ENCODE measurements around the gene C2CD3. TPM values are rescaled to one million over a fixed set of nuclear protein-coding genes. Genes with fewer than 3 reads are reported as not detected.

C2CD3 gene
- total and polyA plus RNA-seq, 2 of the 4 experiments (the other 2 are of a cell fraction): 11.1 to 19.2 TPM

- no peak for ATAC-seq (ENCODE audit: low read depth)
- peak overlapping the region; percentile 27 for H3K4me2 ChIP-seq (ENCODE audit: low read depth, low read length)
Measured at GRCh38 chr11:74168838-74169237, 2.0 kb downstream of the C2CD3 start.

More at GRCh38 chr11:74168838-74169237, 2.0 kb downstream of the C2CD3 start:
- Histone ChIP-seq H4K8ac (ENCODE audit: low read depth in 2 of 2, low read length in 2 of 2) (no peak overlapping the region), H3K79me1 (ENCODE audit: low read depth in 1 of 2, low read length in 2 of 2) (peaks cover 27 to 51% of the 10 kb centered on the region in 2 experiments), H4K91ac (ENCODE audit: insufficient read depth, low read depth, low read length) (no peak overlapping the region), H4K5ac (ENCODE audit: low read depth, low read length) (no peak overlapping the region), H3K9me1 (ENCODE audit: insufficient read depth, low read length) (peaks cover 3% of the 10 kb centered on the region; the same call in 1 of the 2 replicates), H4K20me1 (ENCODE audit: insufficient read depth, low read length) (no peaks in the 10 kb centered on the region), H3K14ac (replicated peaks; ENCODE audit: low read depth, low read length) (no peak overlapping the region), H2BK15ac (ENCODE audit: low read depth, low read length) (no peak overlapping the region), H2BK120ac (ENCODE audit: low read depth, low read length) (no peak overlapping the region), H2AFZ (replicated peaks; ENCODE audit: low read length, poor library complexity) (no peak overlapping the region), H3K4me3 (ENCODE audit: insufficient read depth, low read depth, low read length) (no peak overlapping the region), H3K4ac (ENCODE audit: low read depth, low read length) (no peak overlapping the region), H3K9me3 (ENCODE audit: control insufficient read depth, insufficient read depth, low read length) (no peaks in the 10 kb centered on the region), H3K56ac (ENCODE audit: extremely low read depth, insufficient read depth, low read length) (no peak overlapping the region), H3K23ac (ENCODE audit: low read depth, low read length) (no peak overlapping the region; the same call in 1 of the 2 replicates), H2BK5ac (ENCODE audit: low read depth, low read length, poor library complexity, severe bottlenecking) (no peak overlapping the region), H3K27me3 (ENCODE audit: control insufficient read depth, insufficient read depth, low read length) (no peaks in the 10 kb centered on the region), H3K18ac (ENCODE audit: low read depth, low read length) (no peak overlapping the region), H2AK5ac (ENCODE audit: low read depth, low read length) (no peak overlapping the region; the same call in 1 of the 2 replicates), H3K9ac (ENCODE audit: low read depth, low read length) (no peak overlapping the region), H2BK20ac (ENCODE audit: low read depth, low read length) (no peak overlapping the region), H3K4me1 (ENCODE audit: control insufficient read depth, insufficient read depth, low read length) (peaks cover 7% of the 10 kb centered on the region), H3K36me3 (ENCODE audit: control insufficient read depth, insufficient read depth, low read length) (peaks cover 9% of the 10 kb centered on the region), H3K27ac (ENCODE audit: insufficient read depth, low read length) (no peak overlapping the region), H2AK9ac (replicated peaks; ENCODE audit: low read depth, low read length, poor library complexity) (no peak overlapping the region)
- DNase-seq: no peak
- ChIA-PET POLR2A (ENCODE audit: unreplicated experiment) (no interaction called here), CTCF (no interaction called here)
- dilution Hi-C loops (cut with HindIII; ENCODE audit: low sequenced_read_pairs, unreplicated experiment) (no loop called here), intact Hi-C loops (cut with micrococcal nuclease) (no loop called here), in situ Hi-C loops (cut with MboI; ENCODE audit: low sequenced_read_pairs) (no loop called here)
- TF ChIP-seq CHD1 (IDR thresholded peaks at IDR 0.05; ENCODE audit: low read depth, low read length): no peak
- peak; percentile 41; the same call in 1 of the 2 replicates for TF ChIP-seq CEBPB (IDR thresholded peaks at IDR 0.05; ENCODE audit: low read depth, low read length)
- no peak for TF ChIP-seq RFX5 (IDR thresholded peaks at IDR 0.05; ENCODE audit: low read depth, low read length)
- TF ChIP-seq MAZ (IDR thresholded peaks at IDR 0.05; ENCODE audit: borderline replicate concordance, low read depth, low read length): no peak
- BruUV-seq (replicated peaks): no TSS peak
- WGBS, 2 experiments (ENCODE audit: extremely low coverage in 2 of 2, insufficient read length in 1 of 2): 100% methylated on average over 2 of the region's 3 CpGs; no CpG with 5 or more reads in 1 of the 2 experiments
